Fibroblast of lung (primary cell): ENCODE results near the gene CIAO2A. TPM values are rescaled to one million over a fixed set of nuclear protein-coding genes. Genes with fewer than 3 reads are reported as not detected.
"Not testable (repeated sequence)": the region's sequence is repeated elsewhere in the genome, so short reads cannot be mapped to it uniquely, and the experiment has no call there.

Source experiments
- DNase-seq, 2 donors: peaks; one replicate each; pipeline versions ENCODE4 v3.0.0 to v3.0.0-alpha.2; 2010; ENCODE audit warnings: low read depth in 2 of 2
- H2AFZ ChIP-seq: 2 replicates; pipeline ENCODE4 v1.5.1; 2012; ENCODE audit warnings: low read length, control low read depth, inconsistent platforms
- H3K27ac ChIP-seq: 2 replicates; pipeline ENCODE4 v1.5.1; 2011; ENCODE audit warnings: low read length, control low read depth; ENCODE audit not compliant: insufficient read depth
- H3K27me3 ChIP-seq: 2 replicates; pipeline ENCODE4 v1.5.1; 2011; ENCODE audit warnings: mild to moderate bottlenecking, low read length; ENCODE audit not compliant: control insufficient read depth, insufficient read depth
- H3K36me3 ChIP-seq: 2 replicates; pipeline ENCODE4 v1.5.1; 2011; ENCODE audit warnings: low read length; ENCODE audit not compliant: control insufficient read depth, insufficient read depth
- H3K4me1 ChIP-seq: 2 replicates; pipeline ENCODE4 v1.5.1; 2011; ENCODE audit warnings: low read length; ENCODE audit not compliant: control insufficient read depth, insufficient read depth; ENCODE audit errors: extremely low read depth
- H3K4me2 ChIP-seq: 2 replicates; pipeline ENCODE4 v1.5.1; 2011; ENCODE audit warnings: low read length, control low read depth; ENCODE audit not compliant: insufficient read depth; ENCODE audit errors: extremely low read depth
- H3K4me3 ChIP-seq, 4 experiments: fragments of 200-600 bp in 1 of 4; sonication (generic) in 1 of 4; replicated peaks in 1 of 4; 2 replicates each; pipeline ENCODE4 v1.5.1; 2011 to 2016; ENCODE audit warnings: low read length in 4 of 4, low read depth in 3 of 4, mild to moderate bottlenecking in 3 of 4, control low read depth in 2 of 4, inconsistent platforms in 1 of 4, mixed read lengths in 1 of 4; ENCODE audit not compliant: insufficient read depth in 1 of 4; ENCODE audit errors: control extremely low read depth in 1 of 4
- H3K79me2 ChIP-seq: 2 replicates; pipeline ENCODE4 v1.5.1; 2012; ENCODE audit warnings: mild to moderate bottlenecking, low read length, inconsistent platforms; ENCODE audit not compliant: control insufficient read depth, insufficient read depth
- H3K9ac ChIP-seq: 2 replicates; pipeline ENCODE4 v1.5.1; 2011; ENCODE audit warnings: mild to moderate bottlenecking, low read length, control low read depth; ENCODE audit not compliant: insufficient read depth
- H3K9me3 ChIP-seq: 2 replicates; pipeline ENCODE4 v1.5.1; 2012; ENCODE audit warnings: low read depth, low read length; ENCODE audit not compliant: control insufficient read depth, insufficient read depth
- H4K20me1 ChIP-seq: 2 replicates; pipeline ENCODE4 v1.5.1; 2011; ENCODE audit warnings: low read length; ENCODE audit not compliant: control insufficient read depth, insufficient read depth; ENCODE audit errors: extremely low read depth
- CTCF ChIP-seq, 2 donors: IDR thresholded peaks in 1 of 2; conservative IDR thresholded peaks in 1 of 2; 1 replicate in 1 of 2; 2 replicates in 1 of 2; pipeline ENCODE4 v1.5.1; 2011 to 2012; ENCODE audit warnings: low read length in 2 of 2, control low read depth in 1 of 2, inconsistent platforms in 1 of 2, low read depth in 1 of 2, mild to moderate bottlenecking in 1 of 2
- EZH2 ChIP-seq: IDR thresholded peaks from 2 replicates; pipeline ENCODE4 v1.5.1; 2012; ENCODE audit warnings: low read length, control low read depth, mild to moderate bottlenecking; ENCODE audit errors: missing control alignments
- polyA plus RNA-seq, 2 donors: library from polyadenylated mRNA; depleted of rRNA in 1 of 2; stranded (reverse) in 1 of 2; unstranded in 1 of 2; fragments of >200 nt; gene quantifications; 2 replicates each; pipeline ENCODE4 v1.2.1, GENCODE V29; 2011 to 2012; ENCODE audit warnings: missing spikeins in 1 of 2
- total RNA-seq: library from RNA; depleted of rRNA; stranded (reverse); fragments of >200 nt; gene quantifications from 2 replicates; pipeline ENCODE4 v1.2.1, GENCODE V29; 2014

Gene CIAO2A
- total and polyA plus RNA-seq, 2 donors (not counting 1 experiment from before 2014, with no cell fraction given): 48.7 to 59.1 TPM

GRCh38 chr15:64110950-64111678 is 17.5 kb upstream of the CIAO2A start:
- H3K9ac ChIP-seq: no peak overlapping the region
- H3K4me1 ChIP-seq: no peaks in the 10 kb centered on the region
- H3K27ac ChIP-seq: no peak overlapping the region
- no peak for DNase-seq
- TF ChIP-seq EZH2 (no peak), CTCF (conservative IDR thresholded peaks at IDR 0.05 in 1 of 2, IDR thresholded peaks at IDR 0.05 in 1 of 2; ENCODE audit: low read depth in 1 of 2, low read length in 2 of 2) (no peak)
- H3K9me3 ChIP-seq: no peaks in the 10 kb centered on the region
- peaks cover 4% of the 10 kb centered on the region for H3K36me3 ChIP-seq
- H3K27me3 ChIP-seq: no peaks in the 10 kb centered on the region
- H3K79me2 ChIP-seq: peaks cover 26% of the 10 kb centered on the region
- no peak overlapping the region for H3K4me2 ChIP-seq
- peaks cover 2% of the 10 kb centered on the region for H4K20me1 ChIP-seq
- no peak overlapping the region for H2AFZ ChIP-seq
- H3K4me3 ChIP-seq: no peak overlapping the region

- H3K27ac ChIP-seq, H3K4me2 ChIP-seq: not testable (repeated sequence)
These were observed 16.6 kb upstream of the CIAO2A start for GRCh38 chr15:64110108-64110701.

GRCh38 chr15:64107337-64107736 is 13.7 kb upstream of the CIAO2A start:
- no peak overlapping the region for H2AFZ ChIP-seq
- DNase-seq: no peak
- peaks cover 4% of the 10 kb centered on the region for H3K4me1 ChIP-seq
- H3K4me2 ChIP-seq: no peak overlapping the region
- H3K79me2 ChIP-seq: peaks cover 45% of the 10 kb centered on the region
- no peaks in the 10 kb centered on the region for H3K9me3 ChIP-seq
- peaks cover 2% of the 10 kb centered on the region for H4K20me1 ChIP-seq
- no peak overlapping the region for H3K9ac ChIP-seq
- H3K36me3 ChIP-seq: no peaks in the 10 kb centered on the region
- no peak overlapping the region for H3K27ac ChIP-seq
- no peak for TF ChIP-seq CTCF (conservative IDR thresholded peaks at IDR 0.05 in 1 of 2, IDR thresholded peaks at IDR 0.05 in 1 of 2; ENCODE audit: low read depth in 1 of 2, low read length in 2 of 2)
- no peak for TF ChIP-seq EZH2
- no peaks in the 10 kb centered on the region for H3K27me3 ChIP-seq
- H3K4me3 ChIP-seq: no peak overlapping the region

More at GRCh38 chr15:64110108-64110701, 16.6 kb upstream of the CIAO2A start:
- H3K36me3 ChIP-seq, H2AFZ ChIP-seq, H3K27me3 ChIP-seq, H3K9me3 ChIP-seq, DNase-seq, H4K20me1 ChIP-seq, H3K9ac ChIP-seq, H3K4me1 ChIP-seq, H3K4me3 ChIP-seq: not testable (repeated sequence)
- H3K79me2 ChIP-seq: peaks cover 30% of the 10 kb centered on the region
